ENCODE data around the gene MORN5. TPM values are rescaled to one million over a fixed set of nuclear protein-coding genes. Genes with fewer than 3 reads are reported as not detected.

Gene MORN5
- total RNA-seq, 4 donors from 2014 or later: 1.8 to 12.6 TPM; not detected in 2

- Histone ChIP-seq H3K4me1 (no peaks in the 10 kb centered on the region), H3K36me3 (no peaks in the 10 kb centered on the region), H3K27me3 (peaks cover 3 to 60% of the 10 kb centered on the region in 2 donors), H3K4me3 (no peak overlapping the region), H3K9me3 (no peaks in the 10 kb centered on the region), H3K27ac (no peak overlapping the region)
- intact Hi-C loops (cut with DNase I; ENCODE audit: low total_unique reads): no loop called here
- DNase-seq: no peak
- TF ChIP-seq CTCF (IDR thresholded peaks at IDR 0.05): no peak
- no peak for TF ChIP-seq POLR2A (IDR thresholded peaks at IDR 0.05)
These were observed 61.6 kb downstream of the MORN5 start for GRCh38 chr9:122221183-122221811.

DNA sequence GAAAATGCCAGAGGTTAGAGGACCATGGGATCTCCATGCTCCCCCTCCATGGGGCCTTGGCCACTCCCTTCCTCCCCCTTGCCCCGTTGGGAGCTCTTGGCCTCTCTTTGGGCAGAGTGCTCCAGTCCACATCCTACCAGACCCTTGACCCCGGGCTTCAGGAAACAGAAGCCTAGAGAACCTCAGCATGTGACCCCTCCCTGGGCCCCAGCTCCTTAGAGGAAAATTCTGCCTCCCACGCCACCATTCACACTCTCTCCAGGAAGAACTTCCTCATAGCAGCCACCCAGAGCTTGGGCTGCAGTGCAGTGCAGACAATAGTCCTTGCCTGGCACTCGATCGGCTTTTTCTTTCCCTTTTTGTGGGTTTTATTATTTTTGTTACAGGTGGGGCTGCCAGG, 63.1 kb downstream of the MORN5 start:
- peaks cover 7 to 75% of the 10 kb centered on the region in 2 donors for H3K27me3 ChIP-seq
- H3K36me3 ChIP-seq: no peaks in the 10 kb centered on the region
- no peak for DNase-seq
- intact Hi-C loops (cut with DNase I; ENCODE audit: low total_unique reads): no loop called here
- no peak overlapping the region for H3K4me3 ChIP-seq
- peaks cover 0 to 4% of the 10 kb centered on the region in 2 donors for H3K4me1 ChIP-seq
- H3K9me3 ChIP-seq: no peaks in the 10 kb centered on the region
- TF ChIP-seq CTCF (IDR thresholded peaks at IDR 0.05): no peak
- TF ChIP-seq POLR2A (IDR thresholded peaks at IDR 0.05): no peak
- no peak overlapping the region for H3K27ac ChIP-seq

GRCh38 chr9:122223435-122223834, 63.7 kb downstream of the MORN5 start:
- H3K27ac ChIP-seq: no peak overlapping the region
- no peak for DNase-seq
- H3K4me3 ChIP-seq: no peak overlapping the region
- no peaks in the 10 kb centered on the region for H3K36me3 ChIP-seq
- intact Hi-C loops (cut with DNase I; ENCODE audit: low total_unique reads): no loop called here
- peaks cover 0 to 4% of the 10 kb centered on the region in 2 donors for H3K4me1 ChIP-seq
- H3K9me3 ChIP-seq: no peaks in the 10 kb centered on the region
- TF ChIP-seq CTCF (IDR thresholded peaks at IDR 0.05): no peak
- TF ChIP-seq POLR2A (IDR thresholded peaks at IDR 0.05): no peak
- H3K27me3 ChIP-seq: peaks cover 4 to 75% of the 10 kb centered on the region in 2 donors

DNA sequence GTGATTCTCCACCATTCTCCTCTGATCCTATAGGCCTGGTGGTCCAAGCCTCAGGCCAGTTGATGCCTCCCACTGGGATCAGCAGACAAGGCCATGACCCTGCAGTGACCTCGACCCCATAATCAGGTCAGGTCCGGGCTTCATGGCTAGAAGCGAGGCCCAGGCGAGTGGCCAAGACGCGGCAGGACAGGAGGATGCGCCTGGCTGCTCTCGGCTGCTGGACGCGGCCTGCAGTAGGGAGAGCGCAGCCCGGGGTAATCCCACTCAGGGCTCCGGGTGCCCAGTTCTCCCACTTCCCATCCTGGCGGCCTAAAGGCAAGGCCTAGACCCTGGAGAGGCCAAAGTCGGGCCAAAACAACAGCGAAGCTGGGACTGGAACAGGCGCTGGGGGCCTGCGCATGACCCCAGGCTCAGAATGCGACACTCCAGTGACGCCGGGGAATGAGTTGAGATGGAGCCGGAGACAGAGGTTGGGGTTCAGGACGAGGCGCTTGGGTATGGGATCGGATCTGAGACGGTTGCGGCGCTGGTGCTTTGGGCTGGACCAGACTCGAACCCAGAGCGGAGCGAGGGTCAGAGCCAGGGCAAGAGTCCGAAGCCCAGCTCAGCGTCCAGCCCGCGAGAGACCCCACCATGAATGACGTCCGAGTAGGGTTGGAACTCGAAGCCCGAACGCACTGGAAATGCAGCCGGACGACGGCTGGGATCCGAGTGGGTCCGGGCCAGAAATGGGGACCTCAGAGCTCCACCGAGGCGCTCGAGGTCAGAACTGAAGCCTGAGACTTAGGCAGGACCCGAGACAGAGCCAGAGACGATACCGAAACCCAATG, 65.8 kb downstream of the MORN5 start:
- DNase-seq: no peak
- H3K4me3 ChIP-seq: no peak overlapping the region
- H3K9me3 ChIP-seq: no peaks in the 10 kb centered on the region
- no peaks in the 10 kb centered on the region for H3K36me3 ChIP-seq
- H3K27me3 ChIP-seq: peaks cover 8 to 66% of the 10 kb centered on the region in 2 donors
- TF ChIP-seq POLR2A (IDR thresholded peaks at IDR 0.05): no peak
- TF ChIP-seq CTCF (IDR thresholded peaks at IDR 0.05): no peak
- no peak overlapping the region for H3K27ac ChIP-seq
- intact Hi-C loops (cut with DNase I; ENCODE audit: low total_unique reads): no loop called here
- H3K4me1 ChIP-seq: peaks cover 0 to 4% of the 10 kb centered on the region in 2 donors

DNA sequence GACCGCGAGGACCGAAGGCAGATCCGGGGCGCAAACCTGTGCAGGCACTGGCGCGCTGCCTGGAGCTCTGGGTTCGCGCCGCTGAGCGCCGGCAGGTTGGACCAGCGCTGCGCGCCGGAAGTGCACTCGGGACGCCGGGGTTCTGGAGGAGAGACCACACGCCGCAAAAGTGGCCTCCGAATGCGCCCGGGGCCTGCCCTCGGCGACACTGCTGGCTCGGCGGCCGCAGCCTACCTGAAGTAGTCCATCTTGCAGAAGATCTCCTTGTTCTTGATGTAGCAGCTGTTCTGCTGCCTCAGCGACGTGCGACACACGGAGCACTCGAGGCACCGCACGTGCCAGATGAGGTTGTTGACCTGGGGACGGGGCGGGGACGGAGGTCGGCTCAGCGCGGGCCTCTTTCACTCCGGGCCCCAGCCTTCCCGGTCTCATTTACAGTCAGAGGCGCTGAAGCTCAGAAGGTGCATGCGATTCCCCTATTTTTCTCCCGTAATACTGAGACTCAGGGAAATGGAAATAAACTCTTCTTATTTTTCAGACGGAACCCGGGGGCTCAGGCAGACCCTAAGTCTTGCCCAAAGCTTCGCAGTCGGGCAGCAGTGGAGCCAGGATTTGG, 66.5 kb downstream of the MORN5 start:
- Histone ChIP-seq H3K27me3 (peaks cover 8 to 59% of the 10 kb centered on the region in 2 donors), H3K4me1 (peaks cover 0 to 4% of the 10 kb centered on the region in 2 donors), H3K27ac (no peak overlapping the region), H3K36me3 (no peaks in the 10 kb centered on the region), H3K9me3 (no peaks in the 10 kb centered on the region), H3K4me3 (no peak overlapping the region)
- DNase-seq: no peak
- intact Hi-C loops (cut with DNase I; ENCODE audit: low total_unique reads): no loop called here
- TF ChIP-seq CTCF (IDR thresholded peaks at IDR 0.05) (no peak), POLR2A (IDR thresholded peaks at IDR 0.05) (no peak)
